Measurements from ENCODE around the gene LACC1. TPM values are rescaled to one million over a fixed set of nuclear protein-coding genes. Genes with fewer than 3 reads are reported as not detected.

The LACC1 gene
- 1 to 10 TPM in 5 of 6 donors, under 1 TPM in 1; 0.45 to 5.9 (median 1.6) TPM for polyA plus RNA-seq (ENCODE audit: low read depth in 6 of 6)

DNA sequence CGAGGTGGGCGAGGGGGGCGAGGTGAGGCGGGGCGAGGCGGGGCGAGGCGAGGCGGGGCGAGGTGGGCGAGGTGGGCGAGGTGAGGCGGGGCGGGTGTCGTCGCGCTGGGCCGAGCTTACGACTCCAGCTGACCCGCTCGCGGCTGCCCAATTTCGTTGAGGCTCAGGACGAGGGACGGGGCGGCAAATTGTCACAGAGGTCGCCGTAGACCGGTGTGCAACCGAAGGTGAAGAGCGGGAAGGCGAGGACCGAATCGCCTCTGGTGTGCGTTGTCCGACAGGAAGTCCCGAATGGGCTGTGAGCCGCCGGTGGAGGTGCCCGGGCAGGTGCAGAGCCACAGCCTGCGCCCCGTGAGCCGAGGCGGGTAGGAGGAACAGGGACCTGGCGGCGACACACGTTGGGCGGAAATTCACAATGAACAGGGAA lies at the start of gene LACC1:
Gene LACC1, plus strand, starts transcription at position 150 of the 427 bp plus-strand sequence. CDS start 1,082 bp downstream, outside the sequence.
- no peaks in the 10 kb centered on the region for H3K27me3 Mint-ChIP-seq
- H3K27ac Mint-ChIP-seq = peak within 1 kb of the TSS; percentile 77 to 99 (median 95)
- DNase-seq = peak; percentile 65
- peaks cover 23 to 25% (median 24%) of the 10 kb centered on the region in 3 donors for H3K4me1 Mint-ChIP-seq
- peak; percentile 52 to 61 for ATAC-seq (ENCODE audit: low read depth in 2 of 2)
- H3K4me3 Mint-ChIP-seq = peak within 1 kb of the TSS; percentile 90 to 97 (median 96)
- peaks cover 0 to 5% (median 0%) of the 10 kb centered on the region in 7 donors for H3K9me3 Mint-ChIP-seq
- peaks cover 0 to 3% of the 10 kb centered on the region in 2 donors for H3K36me3 Mint-ChIP-seq

DNA sequence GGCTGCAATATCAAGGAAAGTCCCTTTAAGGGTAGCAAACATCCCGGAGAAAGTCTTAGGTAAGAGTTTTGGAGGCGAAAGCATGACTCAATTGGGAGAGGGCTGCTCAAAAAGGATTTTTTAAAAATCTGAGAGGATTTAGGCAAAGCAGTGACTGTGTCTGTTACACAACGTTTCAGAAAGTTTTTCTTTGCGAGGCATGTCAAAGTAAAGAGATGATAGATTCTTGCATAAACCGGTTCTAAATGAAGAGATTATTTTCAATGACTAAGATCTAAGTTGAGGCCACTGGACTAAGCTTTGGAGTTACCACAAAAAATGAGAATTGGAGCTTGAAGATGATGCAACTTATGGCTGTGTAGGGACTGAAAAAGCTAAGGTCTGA lies 49.2 kb upstream of the LACC1 start:
- Mint-ChIP-seq H3K4me1 (no peaks in the 10 kb centered on the region), H3K27me3 (no peaks in the 10 kb centered on the region), H3K27ac (no peak overlapping the region), H3K4me3 (no peak overlapping the region), H3K9me3 (peaks cover 0 to 1% (median 0%) of the 10 kb centered on the region in 7 donors), H3K36me3 (no peaks in the 10 kb centered on the region)
- DNase-seq (no peak), ATAC-seq (ENCODE audit: low read depth in 2 of 2) (no peak)

DNA sequence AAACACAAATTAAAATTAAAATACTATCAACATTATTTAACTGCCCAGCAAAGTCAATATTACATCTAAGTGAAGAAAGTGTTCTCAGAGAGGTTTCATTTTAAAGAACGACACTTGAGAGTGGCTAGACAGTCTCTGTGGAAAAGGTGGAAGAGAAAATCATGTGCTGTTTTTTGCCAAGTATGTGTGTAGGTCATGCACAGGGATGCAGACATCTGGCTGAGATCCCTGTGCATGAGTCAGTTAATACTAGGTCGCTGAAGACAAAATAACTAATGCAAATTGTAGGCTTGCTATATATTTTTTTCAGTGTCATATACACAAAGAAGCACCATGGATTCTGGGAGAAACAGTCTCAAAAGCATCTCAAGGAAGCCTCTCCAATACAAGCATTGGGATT lies 48.6 kb upstream of the LACC1 start:
- DNase-seq (no peak), ATAC-seq (ENCODE audit: low read depth in 2 of 2) (no peak)
- no peaks in the 10 kb centered on the region for H3K36me3 Mint-ChIP-seq
- no peaks in the 10 kb centered on the region for H3K27me3 Mint-ChIP-seq
- no peaks in the 10 kb centered on the region for H3K4me1 Mint-ChIP-seq
- peaks cover 0 to 1% (median 0%) of the 10 kb centered on the region in 7 donors for H3K9me3 Mint-ChIP-seq
- no peak overlapping the region for H3K27ac Mint-ChIP-seq
- H3K4me3 Mint-ChIP-seq = no peak overlapping the region

DNA sequence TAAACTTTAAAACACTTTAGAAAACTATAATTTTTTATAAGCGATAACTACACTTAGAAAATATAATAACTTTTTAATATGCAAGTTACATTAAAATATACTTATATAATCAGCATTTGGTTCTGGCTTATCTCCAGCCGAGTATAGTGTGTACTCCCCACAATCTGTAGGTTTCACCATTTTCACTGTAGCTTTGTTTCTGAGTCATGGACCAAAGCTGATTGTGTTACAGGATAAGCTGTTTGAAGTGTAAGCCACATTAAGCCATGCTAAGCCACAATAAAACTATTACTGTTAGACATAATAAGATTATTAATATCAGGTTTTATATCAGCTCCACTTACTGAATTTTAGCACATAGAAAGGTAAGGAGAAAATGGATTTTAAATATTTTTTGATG lies 44.0 kb upstream of the LACC1 start:
- no peak overlapping the region for H3K4me3 Mint-ChIP-seq
- H3K27me3 Mint-ChIP-seq = no peaks in the 10 kb centered on the region
- peaks cover 0 to 8% (median under 1%) of the 10 kb centered on the region in 7 donors for H3K9me3 Mint-ChIP-seq
- no peaks in the 10 kb centered on the region for H3K4me1 Mint-ChIP-seq
- DNase-seq (no peak), ATAC-seq (ENCODE audit: low read depth in 2 of 2) (no peak)
- no peaks in the 10 kb centered on the region for H3K36me3 Mint-ChIP-seq
- no peak overlapping the region for H3K27ac Mint-ChIP-seq

DNA sequence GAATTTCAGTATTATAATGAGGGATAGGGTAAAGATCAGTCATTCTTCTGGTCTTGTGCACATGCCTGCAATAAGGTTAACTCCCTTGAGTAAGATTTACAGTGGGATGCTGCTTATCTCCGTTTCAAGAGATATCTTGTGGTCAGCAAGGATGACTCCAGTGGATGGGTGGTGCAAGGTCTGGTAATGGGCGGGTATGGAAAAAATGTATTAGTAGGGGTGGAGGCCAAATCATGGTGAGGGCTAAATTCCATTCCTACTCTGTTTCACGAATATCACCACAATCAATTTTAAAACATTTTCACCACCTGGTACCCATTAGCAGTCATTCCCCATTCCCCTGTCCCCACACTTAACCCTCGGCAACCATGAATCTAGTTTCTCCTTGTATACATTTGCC lies 40.8 kb upstream of the LACC1 start:
- Mint-ChIP-seq H3K27me3 (no peaks in the 10 kb centered on the region), H3K27ac (no peak overlapping the region), H3K4me3 (no peak overlapping the region), H3K4me1 (no peaks in the 10 kb centered on the region), H3K9me3 (peaks cover 0 to 18% (median 6%) of the 10 kb centered on the region in 7 donors), H3K36me3 (no peaks in the 10 kb centered on the region)
- ATAC-seq (ENCODE audit: low read depth in 2 of 2) (no peak), DNase-seq (no peak)

DNA sequence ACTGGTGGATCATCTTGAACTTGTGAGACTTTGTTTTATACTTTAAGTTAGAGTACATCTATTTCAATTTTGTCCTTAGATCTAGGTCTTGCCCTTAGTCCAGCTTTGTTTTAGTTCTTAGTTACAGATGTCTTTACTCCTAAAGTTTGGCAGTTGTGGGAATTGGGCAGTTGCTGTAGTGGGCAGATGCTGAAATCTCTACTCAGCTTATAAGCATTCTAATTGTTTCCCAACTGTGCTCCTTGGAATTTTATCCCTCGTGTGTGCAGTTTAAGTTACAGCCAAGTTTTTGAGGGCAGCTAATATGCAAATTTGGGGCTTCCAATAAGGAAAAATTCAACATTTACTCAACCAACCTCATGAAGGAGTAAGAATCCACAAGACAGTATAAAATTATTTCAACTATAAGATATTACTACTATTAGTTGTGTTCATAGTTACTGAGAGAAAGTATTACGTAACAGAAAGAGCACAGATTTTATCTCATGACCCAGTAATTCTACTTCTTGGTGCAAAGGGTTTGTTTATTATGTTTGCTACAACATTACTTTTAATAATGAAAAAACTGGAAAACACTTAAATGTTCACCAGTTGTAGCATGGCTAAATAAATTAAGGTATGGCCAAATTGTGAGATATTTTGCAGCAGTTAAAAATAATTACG lies 33.1 kb upstream of the LACC1 start:
- H3K4me1 Mint-ChIP-seq = no peaks in the 10 kb centered on the region
- peaks cover 8 to 26% (median 22%) of the 10 kb centered on the region in 7 donors for H3K9me3 Mint-ChIP-seq
- DNase-seq = no peak
- peaks cover 18 to 31% of the 10 kb centered on the region in 2 donors for H3K36me3 Mint-ChIP-seq
- H3K27ac Mint-ChIP-seq = no peak overlapping the region
- ATAC-seq (ENCODE audit: low read depth in 2 of 2) = no peak
- H3K4me3 Mint-ChIP-seq = no peak overlapping the region
- no peaks in the 10 kb centered on the region for H3K27me3 Mint-ChIP-seq

DNA sequence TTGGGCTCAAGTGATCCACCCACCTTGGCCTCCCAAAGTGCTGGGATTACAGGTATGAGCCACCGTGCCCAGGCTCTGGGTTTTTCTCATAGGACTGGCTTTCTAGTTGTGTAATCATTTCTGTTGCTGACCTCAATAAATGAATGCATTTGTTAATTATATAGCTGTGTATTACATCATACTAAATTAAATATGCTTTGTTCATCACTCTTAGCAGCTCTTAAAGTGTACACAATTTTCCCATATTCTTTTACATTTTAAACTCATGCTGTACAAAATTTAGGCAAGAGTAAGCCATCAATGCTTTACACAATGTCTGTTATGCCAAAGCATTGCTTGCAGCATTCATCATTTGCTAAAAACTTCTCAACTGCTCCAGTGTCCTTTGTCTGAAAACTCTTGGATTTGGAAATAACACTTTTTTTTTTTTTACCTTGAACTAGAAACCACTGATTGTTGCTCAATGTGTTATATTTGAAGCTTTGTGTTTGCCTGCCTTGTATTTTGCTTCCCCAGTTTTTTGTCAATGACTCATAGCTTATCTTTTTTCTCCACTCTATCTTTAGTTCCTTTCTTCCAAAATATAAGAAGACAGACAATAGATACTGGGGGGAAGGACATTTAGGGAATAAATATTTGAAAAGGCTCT lies 31.6 kb upstream of the LACC1 start:
- Mint-ChIP-seq H3K4me1 (no peaks in the 10 kb centered on the region), H3K9me3 (peaks cover 18 to 40% (median 36%) of the 10 kb centered on the region in 7 donors), H3K4me3 (no peak overlapping the region), H3K36me3 (peaks cover 33 to 40% of the 10 kb centered on the region in 2 donors), H3K27me3 (no peaks in the 10 kb centered on the region), H3K27ac (no peak overlapping the region)
- DNase-seq (no peak), ATAC-seq (ENCODE audit: low read depth in 2 of 2) (no peak)

DNA sequence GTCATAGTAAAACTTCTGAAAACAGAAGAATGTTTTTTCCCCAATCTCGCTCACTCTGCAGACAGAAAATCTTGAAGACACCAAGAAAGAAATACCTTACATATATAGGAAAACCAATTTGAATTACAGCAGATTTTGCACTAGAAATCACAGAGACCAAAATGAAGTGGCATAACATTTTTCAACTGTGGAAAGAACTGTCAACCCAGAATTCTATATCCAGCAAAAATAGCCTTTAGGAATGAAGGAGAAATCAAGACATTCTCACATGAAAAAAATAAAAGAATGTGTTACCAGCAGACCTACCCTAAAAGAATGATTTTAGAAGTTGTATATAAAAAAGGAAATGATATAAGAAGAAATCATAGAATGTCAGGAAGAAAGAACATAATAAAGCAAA lies 28.8 kb upstream of the LACC1 start:
- peaks cover 60% of the 10 kb centered on the region in 2 donors for H3K36me3 Mint-ChIP-seq

DNA sequence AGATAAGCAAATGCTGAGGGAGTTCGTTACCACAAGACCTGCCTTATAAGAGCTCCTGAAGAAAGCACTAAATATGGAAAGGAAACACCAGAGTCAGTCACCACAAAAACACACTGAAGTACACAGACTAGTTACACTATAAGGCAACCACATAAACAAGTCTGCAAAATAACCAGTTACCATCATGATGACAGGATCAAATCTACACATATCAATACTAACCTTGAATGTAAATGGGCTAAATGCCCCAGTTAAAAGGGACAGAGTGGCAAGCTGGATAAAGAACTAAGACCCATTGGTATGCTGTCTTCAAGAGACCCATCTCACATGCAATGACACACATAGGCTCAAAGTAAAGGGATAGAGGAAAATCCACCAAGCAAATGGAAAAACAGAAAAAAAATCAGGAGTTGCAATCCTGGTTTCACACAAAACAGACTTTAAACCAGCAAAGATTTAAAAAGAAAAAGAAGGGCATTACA lies 26.7 kb upstream of the LACC1 start:
- Mint-ChIP-seq H3K9me3 (peaks cover 31 to 70% (median 59%) of the 10 kb centered on the region in 7 donors), H3K4me3 (no peak overlapping the region), H3K36me3 (peaks cover 60 to 61% of the 10 kb centered on the region in 2 donors), H3K27me3 (no peaks in the 10 kb centered on the region), H3K27ac (no peak overlapping the region), H3K4me1 (no peaks in the 10 kb centered on the region)
- ATAC-seq (ENCODE audit: low read depth in 2 of 2) (no peak), DNase-seq (no peak)

More for the DNA sequence above, 28.8 kb upstream of the LACC1 start:
- H3K27ac Mint-ChIP-seq = no peak overlapping the region
- no peak overlapping the region for H3K4me3 Mint-ChIP-seq
- H3K4me1 Mint-ChIP-seq = no peaks in the 10 kb centered on the region
- no peaks in the 10 kb centered on the region for H3K27me3 Mint-ChIP-seq
- ATAC-seq (ENCODE audit: low read depth in 2 of 2) (no peak), DNase-seq (no peak)
- peaks cover 31 to 68% (median 58%) of the 10 kb centered on the region in 7 donors for H3K9me3 Mint-ChIP-seq

DNA sequence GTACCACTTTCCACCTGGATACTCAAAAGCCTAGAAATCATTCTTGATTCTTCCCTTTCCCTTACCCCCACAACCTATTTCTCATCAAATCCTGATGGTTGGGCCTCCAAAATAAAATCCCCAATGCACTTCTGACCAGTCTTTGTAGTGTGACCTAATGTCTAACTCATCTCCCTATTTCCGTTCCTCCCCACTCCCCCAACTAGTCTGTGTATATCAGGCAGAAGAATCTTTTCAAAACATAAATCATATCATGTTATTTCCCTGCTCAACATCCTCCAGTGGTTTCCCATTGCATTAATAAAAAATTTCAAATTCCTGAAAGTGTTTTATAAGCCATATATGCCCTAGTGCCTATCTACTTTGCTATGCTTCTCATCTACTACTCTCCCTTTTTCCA lies 17.8 kb upstream of the LACC1 start:
- H3K9me3 Mint-ChIP-seq = peaks cover 0 to 4% (median 0%) of the 10 kb centered on the region in 7 donors
- no peak overlapping the region for H3K27ac Mint-ChIP-seq
- H3K4me1 Mint-ChIP-seq = no peaks in the 10 kb centered on the region
- no peaks in the 10 kb centered on the region for H3K27me3 Mint-ChIP-seq
- H3K36me3 Mint-ChIP-seq = peaks cover 0 to 5% of the 10 kb centered on the region in 2 donors
- DNase-seq = no peak
- no peak overlapping the region for H3K4me3 Mint-ChIP-seq
- ATAC-seq (ENCODE audit: low read depth in 2 of 2) = no peak

DNA sequence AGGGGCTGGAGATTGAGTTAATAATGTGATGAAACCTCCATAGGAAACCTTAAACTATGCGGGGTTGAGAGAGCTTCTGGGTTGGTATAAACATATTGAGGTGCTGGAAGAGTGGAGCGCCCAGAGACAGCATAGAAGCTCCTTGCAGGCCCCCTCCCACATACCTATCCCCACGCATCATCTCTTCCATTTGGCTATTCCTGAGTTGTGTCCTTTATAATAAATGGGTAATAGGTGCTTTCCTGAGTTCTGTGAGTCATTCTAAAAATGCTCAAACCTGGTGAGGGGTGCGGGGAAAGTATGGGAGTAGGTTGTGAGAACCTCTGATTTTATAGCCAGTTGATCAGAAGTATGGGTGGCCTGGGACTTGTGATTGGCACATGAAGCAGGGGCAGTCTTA lies 14.8 kb upstream of the LACC1 start:
- Mint-ChIP-seq H3K36me3 (no peaks in the 10 kb centered on the region), H3K27ac (no peak overlapping the region), H3K9me3 (peaks cover 0 to 4% (median 0%) of the 10 kb centered on the region in 7 donors), H3K4me3 (no peak overlapping the region), H3K27me3 (no peaks in the 10 kb centered on the region), H3K4me1 (no peaks in the 10 kb centered on the region)
- DNase-seq = no peak
- ATAC-seq (ENCODE audit: low read depth in 2 of 2) = no peak

DNA sequence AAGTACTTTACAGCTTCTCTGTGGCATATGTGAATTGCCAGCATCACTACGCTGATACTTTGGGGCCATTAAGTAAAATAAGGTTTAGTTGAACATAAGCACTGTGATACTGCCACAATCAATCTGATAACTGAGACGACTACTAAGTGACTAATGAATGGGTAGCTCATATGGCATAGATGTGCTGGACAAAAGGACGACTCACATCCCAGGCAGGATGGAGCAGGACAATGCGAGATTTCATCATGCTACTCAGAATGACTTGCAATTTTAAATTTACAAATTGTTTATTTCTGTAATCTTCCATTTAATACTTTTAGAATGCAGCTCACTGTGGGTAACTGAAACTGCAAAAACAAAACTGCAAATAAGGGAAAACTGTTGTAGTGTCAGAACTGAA lies 13.8 kb upstream of the LACC1 start:
- Mint-ChIP-seq H3K27me3 (no peaks in the 10 kb centered on the region), H3K27ac (no peak overlapping the region), H3K4me3 (no peak overlapping the region), H3K4me1 (no peaks in the 10 kb centered on the region), H3K9me3 (peaks cover 0 to 4% (median 0%) of the 10 kb centered on the region in 7 donors), H3K36me3 (peaks cover 0 to 5% of the 10 kb centered on the region in 2 donors)
- DNase-seq (no peak), ATAC-seq (ENCODE audit: low read depth in 2 of 2) (no peak)

DNA sequence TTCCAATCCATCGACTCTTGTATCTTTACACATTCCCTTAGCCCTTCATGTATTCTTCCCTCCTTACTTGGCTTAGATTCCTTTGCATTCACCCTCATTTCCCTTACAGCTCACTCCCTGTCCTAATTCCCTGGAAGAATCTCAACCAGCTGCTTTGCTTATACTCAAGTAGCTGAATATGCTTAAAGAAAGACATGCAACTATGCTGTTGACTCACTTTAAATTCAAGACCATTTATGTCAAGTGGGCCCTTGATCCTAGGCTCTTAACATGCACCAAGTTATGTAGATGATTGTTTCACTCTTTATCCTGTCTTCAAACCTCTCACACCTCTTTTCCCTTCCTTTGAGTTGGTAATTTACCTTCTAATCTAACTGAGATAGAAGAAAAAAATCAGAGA lies 7.5 kb upstream of the LACC1 start:
- Mint-ChIP-seq H3K36me3 (peaks cover 0 to 5% of the 10 kb centered on the region in 2 donors), H3K27me3 (no peaks in the 10 kb centered on the region), H3K4me1 (peaks cover under 1 to 2% (median 1%) of the 10 kb centered on the region in 3 donors), H3K9me3 (peaks cover 0 to 5% (median 0%) of the 10 kb centered on the region in 7 donors), H3K4me3 (no peak overlapping the region), H3K27ac (no peak overlapping the region)
- ATAC-seq (ENCODE audit: low read depth in 2 of 2) (no peak), DNase-seq (no peak)
